ENCODE results near the gene QSER1. TPM values are rescaled to one million over a fixed set of nuclear protein-coding genes. Genes with fewer than 3 reads are reported as not detected.
"Not testable (repeated sequence)": the region's sequence is repeated elsewhere in the genome, so short reads cannot be mapped to it uniquely, and the experiment has no call there.

The QSER1 gene
- total RNA-seq, 4 donors from 2014 or later = 17.2 to 79.4 (median 43.8) TPM

DNA sequence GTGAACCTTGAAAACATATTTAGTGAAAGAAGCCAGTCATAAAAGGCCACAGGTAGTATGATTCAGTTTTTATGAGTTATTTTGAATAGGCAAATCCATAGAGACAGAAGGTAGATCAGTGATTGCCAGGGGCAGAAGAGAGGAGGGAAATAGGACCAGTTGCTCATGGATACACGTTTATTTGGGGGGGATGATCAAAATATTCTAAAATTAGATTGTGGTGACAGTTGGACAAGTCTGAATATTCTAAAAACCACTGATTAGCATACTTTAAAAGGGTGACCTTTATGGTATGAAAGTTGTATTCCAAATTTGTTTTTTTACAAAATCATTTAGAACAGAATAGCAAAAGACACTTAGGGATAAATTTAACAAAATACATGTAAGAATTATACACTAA is 28.6 kb downstream of the QSER1 start:
- Histone ChIP-seq H3K9me3 (no peaks in the 10 kb centered on the region), H3K36me3 (no peaks in the 10 kb centered on the region), H3K4me3 (no peak overlapping the region), H3K27me3 (no peaks in the 10 kb centered on the region), H3K4me1 (no peaks in the 10 kb centered on the region), H3K27ac (no peak overlapping the region)
- no peak for DNase-seq
- intact Hi-C loops (cut with DNase I; ENCODE audit: low total_unique reads) = no loop called here
- TF ChIP-seq, protein P1, sequence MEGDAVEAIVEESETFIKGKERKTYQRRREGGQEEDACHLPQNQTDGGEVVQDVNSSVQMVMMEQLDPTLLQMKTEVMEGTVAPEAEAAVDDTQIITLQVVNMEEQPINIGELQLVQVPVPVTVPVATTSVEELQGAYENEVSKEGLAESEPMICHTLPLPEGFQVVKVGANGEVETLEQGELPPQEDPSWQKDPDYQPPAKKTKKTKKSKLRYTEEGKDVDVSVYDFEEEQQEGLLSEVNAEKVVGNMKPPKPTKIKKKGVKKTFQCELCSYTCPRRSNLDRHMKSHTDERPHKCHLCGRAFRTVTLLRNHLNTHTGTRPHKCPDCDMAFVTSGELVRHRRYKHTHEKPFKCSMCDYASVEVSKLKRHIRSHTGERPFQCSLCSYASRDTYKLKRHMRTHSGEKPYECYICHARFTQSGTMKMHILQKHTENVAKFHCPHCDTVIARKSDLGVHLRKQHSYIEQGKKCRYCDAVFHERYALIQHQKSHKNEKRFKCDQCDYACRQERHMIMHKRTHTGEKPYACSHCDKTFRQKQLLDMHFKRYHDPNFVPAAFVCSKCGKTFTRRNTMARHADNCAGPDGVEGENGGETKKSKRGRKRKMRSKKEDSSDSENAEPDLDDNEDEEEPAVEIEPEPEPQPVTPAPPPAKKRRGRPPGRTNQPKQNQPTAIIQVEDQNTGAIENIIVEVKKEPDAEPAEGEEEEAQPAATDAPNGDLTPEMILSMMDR (IDR thresholded peaks at IDR 0.05) = no peak
- no peak for TF ChIP-seq POLR2A (IDR thresholded peaks at IDR 0.05)

DNA sequence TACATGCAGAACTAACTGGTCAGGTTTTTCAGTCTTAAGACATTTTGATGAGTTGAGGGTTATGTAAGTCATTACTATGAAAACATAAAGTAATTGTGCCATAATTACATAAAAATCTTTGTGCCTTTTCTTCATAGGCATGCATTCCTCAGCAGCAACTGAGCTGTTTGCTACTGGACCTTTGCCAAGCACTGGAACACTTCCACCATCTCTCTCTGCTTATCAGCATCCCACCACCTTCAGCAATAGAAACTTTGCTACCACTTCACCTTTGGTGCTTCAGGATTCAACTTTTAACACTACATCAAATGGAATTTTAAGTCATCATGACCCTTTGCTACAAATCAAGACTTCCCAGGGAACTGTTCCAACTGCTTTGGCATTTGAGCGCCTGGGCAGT is 39.0 kb downstream of the QSER1 start:
- Histone ChIP-seq H3K27ac (no peak overlapping the region), H3K9me3 (no peaks in the 10 kb centered on the region), H3K4me3 (no peak overlapping the region), H3K36me3 (no peaks in the 10 kb centered on the region), H3K4me1 (no peaks in the 10 kb centered on the region), H3K27me3 (no peaks in the 10 kb centered on the region)
- TF ChIP-seq POLR2A (IDR thresholded peaks at IDR 0.05) = no peak
- TF ChIP-seq, protein P1 (IDR thresholded peaks at IDR 0.05) = no peak
- DNase-seq = no peak
- intact Hi-C loops (cut with DNase I; ENCODE audit: low total_unique reads) = no loop called here

GRCh38 chr11:32932196-32932595 is 39.6 kb downstream of the QSER1 start:
- H3K36me3 ChIP-seq = no peaks in the 10 kb centered on the region
- no peaks in the 10 kb centered on the region for H3K4me1 ChIP-seq
- no peak for DNase-seq
- no peak overlapping the region for H3K4me3 ChIP-seq
- no peak overlapping the region for H3K27ac ChIP-seq
- H3K27me3 ChIP-seq = no peaks in the 10 kb centered on the region
- TF ChIP-seq POLR2A (IDR thresholded peaks at IDR 0.05) = no peak
- TF ChIP-seq, protein P1 (IDR thresholded peaks at IDR 0.05) = no peak
- intact Hi-C loops (cut with DNase I; ENCODE audit: low total_unique reads) = no loop called here
- H3K9me3 ChIP-seq = no peaks in the 10 kb centered on the region

- Histone ChIP-seq H3K27me3 (no peaks in the 10 kb centered on the region), H3K27ac (no peak overlapping the region), H3K9me3 (no peaks in the 10 kb centered on the region), H3K36me3 (no peaks in the 10 kb centered on the region), H3K4me1 (no peaks in the 10 kb centered on the region), H3K4me3 (no peak overlapping the region)
- no peak for DNase-seq
- no peak for TF ChIP-seq POLR2A (IDR thresholded peaks at IDR 0.05)
- TF ChIP-seq, protein P1 (IDR thresholded peaks at IDR 0.05) = no peak
- intact Hi-C loops (cut with DNase I; ENCODE audit: low total_unique reads) = no loop called here
Measured at GRCh38 chr11:32935462-32936029, 42.9 kb downstream of the QSER1 start.

DNA sequence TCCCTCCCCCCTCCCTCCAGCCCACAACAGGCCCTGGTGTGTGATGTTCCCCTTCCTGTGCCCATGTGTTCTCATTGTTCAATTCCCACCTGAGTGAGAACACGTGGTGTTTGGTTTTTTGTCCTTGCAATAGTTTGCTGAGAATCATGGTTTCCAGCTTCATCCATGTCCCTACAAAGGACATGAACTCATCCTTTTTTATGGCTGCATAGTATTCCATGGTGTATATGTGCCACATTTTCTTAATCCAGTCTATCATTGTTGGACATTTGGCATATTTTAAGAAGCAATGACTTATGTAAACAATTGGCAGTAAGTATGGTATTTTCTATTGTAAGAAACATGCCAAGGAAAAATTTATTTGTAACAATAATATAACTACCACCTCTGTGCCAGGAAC is 43.6 kb downstream of the QSER1 start:
- not testable (repeated sequence) for H3K36me3 ChIP-seq, H3K4me1 ChIP-seq

DNA sequence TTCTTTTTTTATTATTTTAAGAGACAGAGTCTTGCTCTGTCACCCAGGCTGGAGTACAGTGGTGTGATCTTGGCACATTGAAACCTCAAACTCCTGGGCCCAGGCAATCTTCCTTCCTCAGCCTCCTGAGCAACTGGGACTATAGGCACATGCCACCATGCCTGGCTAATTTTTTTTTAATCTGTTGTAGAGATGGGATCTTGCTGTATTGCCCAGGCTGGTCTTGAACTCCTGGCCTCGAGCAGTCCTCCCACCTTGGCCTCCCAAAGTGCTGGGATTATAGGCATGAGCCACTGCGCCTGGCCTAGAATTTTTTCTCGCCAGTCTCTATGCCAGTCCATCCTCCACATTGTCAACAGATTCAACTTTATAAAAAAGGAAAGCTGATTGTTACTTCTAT is 44.7 kb downstream of the QSER1 start:
- not testable (repeated sequence) for H3K36me3 ChIP-seq, DNase-seq, H3K9me3 ChIP-seq

More for the DNA sequence above, 43.6 kb downstream of the QSER1 start:
- H3K27me3 ChIP-seq; DNase-seq; H3K4me3 ChIP-seq; intact Hi-C loops (cut with DNase I; ENCODE audit: low total_unique reads); H3K27ac ChIP-seq; H3K9me3 ChIP-seq: not testable (repeated sequence)

More for the DNA sequence above, 44.7 kb downstream of the QSER1 start:
- intact Hi-C loops (cut with DNase I; ENCODE audit: low total_unique reads); H3K27me3 ChIP-seq; H3K27ac ChIP-seq; H3K4me1 ChIP-seq; H3K4me3 ChIP-seq: not testable (repeated sequence)

Measured in uterus (tissue), 4 donors.